K562 (cell line): ENCODE results near the gene PIK3CD. TPM values are rescaled to one million over a fixed set of nuclear protein-coding genes. Genes with fewer than 3 reads are reported as not detected.
A peak's percentile ranks its signal among the peaks of the same experiment; 100 is the strongest.

Experiments used
- HDGF ChIP-seq: fragments of 450-650 bp; IDR thresholded peaks from 2 replicates; pipeline ENCODE4 v1.6.1; 2016
- HOXB6 ChIP-seq: fragments of 250-450 bp; sonication (Bioruptor Pico); IDR thresholded peaks from 2 replicates; pipeline ENCODE4 v1.5.1; 2022; ENCODE audit warnings: mild to moderate bottlenecking, borderline replicate concordance
- KDM5B ChIP-seq: fragments of 200-600 bp; sonication (generic); IDR thresholded peaks from 2 replicates; pipeline ENCODE4 v1.6.1; 2012; ENCODE audit warnings: low read depth, mild to moderate bottlenecking, moderate library complexity, low read length, control low read depth, inconsistent platforms; ENCODE audit not compliant: insufficient replicate concordance
- OTX1 ChIP-seq: fragments of 450-650 bp; formaldehyde crosslinking; IDR thresholded peaks from 2 replicates; pipeline ENCODE4 v1.4.0; 2022; ENCODE audit warnings: mild to moderate bottlenecking
- U2AF1 ChIP-seq: fragments of 200-400 bp; formaldehyde crosslinking; optimal IDR thresholded peaks from 2 replicates; pipeline ENCODE3; 2017; ENCODE audit warnings: mild to moderate bottlenecking, low read depth, low read length, moderate library complexity
- ZBTB12 ChIP-seq: fragments of 250-450 bp; sonication (Bioruptor Pico); IDR thresholded peaks from 2 replicates; pipeline ENCODE4 v1.4.0; 2020
- ZBTB7A ChIP-seq: IDR thresholded peaks from 2 replicates; pipeline ENCODE4 v1.6.1; 2011; ENCODE audit warnings: low read depth, mild to moderate bottlenecking, low read length, moderate library complexity, borderline replicate concordance; ENCODE audit not compliant: control insufficient read depth
- ZNF324 ChIP-seq: fragments of 250-450 bp; sonication (Bioruptor Pico); IDR thresholded peaks from 2 replicates; pipeline ENCODE4 v1.4.0; 2020; ENCODE audit warnings: mild to moderate bottlenecking
- ZNF507 ChIP-seq: conservative IDR thresholded peaks from 2 replicates; pipeline ENCODE4 v1.6.1; 2017; ENCODE audit warnings: missing genetic modification characterization, missing compliant biosample characterization
- ZNF583 ChIP-seq: fragments of 250-450 bp; sonication (Bioruptor Pico); IDR thresholded peaks from 2 replicates; pipeline ENCODE4 v1.4.0; 2020
- ZNF707 ChIP-seq: fragments of 250-450 bp; sonication (Bioruptor Pico); conservative IDR thresholded peaks from 2 replicates; pipeline ENCODE4 v1.8.0; 2022; ENCODE audit warnings: inconsistent platforms, mild to moderate bottlenecking, moderate library complexity
- polyA plus RNA-seq, 8 experiments: library from polyadenylated mRNA; depleted of rRNA in 4 of 8; stranded (reverse) in 5 of 8; unstranded in 3 of 8; fragments of >200 nt; fragmentation: Nextera tagmentation in 2 of 8; fragmentation: Illumina TruSeq in 1 of 8; extraction: Ambion mirVana in 2 of 8; extraction: Trizol in 1 of 8; gene quantifications; 2 replicates each; pipeline versions ENCODE4 v1.2.1 to v1.2.3, GENCODE V29; 2011 to 2014; ENCODE audit warnings: inconsistent platforms in 1 of 8, missing spikeins in 1 of 8
- total RNA-seq, 7 experiments: library from RNA; depleted of rRNA in 6 of 7; stranded (reverse); fragments of >200 nt in 6 of 7; fragmentation: Illumina TruSeq in 2 of 7; extraction: Trizol in 2 of 7; gene quantifications; 2 replicates each; pipeline versions ENCODE4 v1.2.1 to v1.2.3, GENCODE V29; 2011 to 2021; ENCODE audit warnings: low replicate concordance in 1 of 7
- TF ChIP-seq, protein P1 (sequence below): sonication (generic); formaldehyde crosslinking; IDR thresholded peaks from 2 replicates; pipeline ENCODE4 v1.8.0; 2022; ENCODE audit warnings: missing genetic modification reagents, mild to moderate bottlenecking, borderline replicate concordance
- TF ChIP-seq, protein P2 (sequence below): fragments of 450-650 bp; formaldehyde crosslinking; IDR thresholded peaks from 2 replicates; pipeline ENCODE4 v1.4.0; 2022; ENCODE audit warnings: mild to moderate bottlenecking, moderate library complexity
- TF ChIP-seq, protein P3 (sequence below): fragments of 450-650 bp; formaldehyde crosslinking; IDR thresholded peaks from 2 replicates; pipeline ENCODE4 v1.4.0; 2022; ENCODE audit warnings: missing genetic modification characterization
- TF ChIP-seq, protein P4 (sequence below): sonication (generic); formaldehyde crosslinking; IDR thresholded peaks from 2 replicates; pipeline ENCODE4 v1.9.0; 2022; ENCODE audit warnings: mild to moderate bottlenecking, missing genetic modification reagents
- TF ChIP-seq, protein P5 (sequence below): fragments of 450-650 bp; formaldehyde crosslinking; IDR thresholded peaks from 2 replicates; pipeline ENCODE4 v1.4.0; 2020; ENCODE audit warnings: mild to moderate bottlenecking, moderate library complexity

The PIK3CD gene
- total and polyA plus RNA-seq, 9 of the 15 experiments (the other 6 are each of a cell fraction or from before 2014, with no cell fraction given): 1.8 to 20.8 (median 7.2) TPM

- TF ChIP-seq ZBTB12 (CRISPR knock-in tag): 0 out of 2 replicates have a peak, but pooled peaks have one; percentile 8
- TF ChIP-seq OTX1 (CRISPR knock-in tag): no peak
- 0 out of 2 replicates have a peak, but pooled peaks have one; percentile 26 for TF ChIP-seq HOXB6
- TF ChIP-seq, protein P1, sequence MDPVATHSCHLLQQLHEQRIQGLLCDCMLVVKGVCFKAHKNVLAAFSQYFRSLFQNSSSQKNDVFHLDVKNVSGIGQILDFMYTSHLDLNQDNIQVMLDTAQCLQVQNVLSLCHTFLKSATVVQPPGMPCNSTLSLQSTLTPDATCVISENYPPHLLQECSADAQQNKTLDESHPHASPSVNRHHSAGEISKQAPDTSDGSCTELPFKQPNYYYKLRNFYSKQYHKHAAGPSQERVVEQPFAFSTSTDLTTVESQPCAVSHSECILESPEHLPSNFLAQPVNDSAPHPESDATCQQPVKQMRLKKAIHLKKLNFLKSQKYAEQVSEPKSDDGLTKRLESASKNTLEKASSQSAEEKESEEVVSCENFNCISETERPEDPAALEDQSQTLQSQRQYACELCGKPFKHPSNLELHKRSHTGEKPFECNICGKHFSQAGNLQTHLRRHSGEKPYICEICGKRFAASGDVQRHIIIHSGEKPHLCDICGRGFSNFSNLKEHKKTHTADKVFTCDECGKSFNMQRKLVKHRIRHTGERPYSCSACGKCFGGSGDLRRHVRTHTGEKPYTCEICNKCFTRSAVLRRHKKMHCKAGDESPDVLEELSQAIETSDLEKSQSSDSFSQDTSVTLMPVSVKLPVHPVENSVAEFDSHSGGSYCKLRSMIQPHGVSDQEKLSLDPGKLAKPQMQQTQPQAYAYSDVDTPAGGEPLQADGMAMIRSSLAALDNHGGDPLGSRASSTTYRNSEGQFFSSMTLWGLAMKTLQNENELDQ (CRISPR knock-in tag): no peak
- TF ChIP-seq ZNF707 (CRISPR knock-in tag): no peak
- TF ChIP-seq ZNF507: no peak
- TF ChIP-seq, protein P2, sequence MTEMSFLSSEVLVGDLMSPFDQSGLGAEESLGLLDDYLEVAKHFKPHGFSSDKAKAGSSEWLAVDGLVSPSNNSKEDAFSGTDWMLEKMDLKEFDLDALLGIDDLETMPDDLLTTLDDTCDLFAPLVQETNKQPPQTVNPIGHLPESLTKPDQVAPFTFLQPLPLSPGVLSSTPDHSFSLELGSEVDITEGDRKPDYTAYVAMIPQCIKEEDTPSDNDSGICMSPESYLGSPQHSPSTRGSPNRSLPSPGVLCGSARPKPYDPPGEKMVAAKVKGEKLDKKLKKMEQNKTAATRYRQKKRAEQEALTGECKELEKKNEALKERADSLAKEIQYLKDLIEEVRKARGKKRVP (CRISPR knock-in tag): peak; percentile 61; the same call in 1 of the 2 replicates
- no peak for TF ChIP-seq ZNF324 (CRISPR knock-in tag)
- peak; percentile 64; the same call in 1 of the 2 replicates for TF ChIP-seq ZNF583 (CRISPR knock-in tag)
- TF ChIP-seq, protein P3, sequence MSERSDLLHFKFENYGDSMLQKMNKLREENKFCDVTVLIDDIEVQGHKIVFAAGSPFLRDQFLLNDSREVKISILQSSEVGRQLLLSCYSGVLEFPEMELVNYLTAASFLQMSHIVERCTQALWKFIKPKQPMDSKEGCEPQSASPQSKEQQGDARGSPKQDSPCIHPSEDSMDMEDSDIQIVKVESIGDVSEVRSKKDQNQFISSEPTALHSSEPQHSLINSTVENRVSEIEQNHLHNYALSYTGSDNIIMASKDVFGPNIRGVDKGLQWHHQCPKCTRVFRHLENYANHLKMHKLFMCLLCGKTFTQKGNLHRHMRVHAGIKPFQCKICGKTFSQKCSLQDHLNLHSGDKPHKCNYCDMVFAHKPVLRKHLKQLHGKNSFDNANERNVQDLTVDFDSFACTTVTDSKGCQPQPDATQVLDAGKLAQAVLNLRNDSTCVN: no peak
- TF ChIP-seq, protein P4, sequence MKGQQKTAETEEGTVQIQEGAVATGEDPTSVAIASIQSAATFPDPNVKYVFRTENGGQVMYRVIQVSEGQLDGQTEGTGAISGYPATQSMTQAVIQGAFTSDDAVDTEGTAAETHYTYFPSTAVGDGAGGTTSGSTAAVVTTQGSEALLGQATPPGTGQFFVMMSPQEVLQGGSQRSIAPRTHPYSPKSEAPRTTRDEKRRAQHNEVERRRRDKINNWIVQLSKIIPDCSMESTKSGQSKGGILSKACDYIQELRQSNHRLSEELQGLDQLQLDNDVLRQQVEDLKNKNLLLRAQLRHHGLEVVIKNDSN (CRISPR knock-in tag): no peak
- TF ChIP-seq, protein P5, sequence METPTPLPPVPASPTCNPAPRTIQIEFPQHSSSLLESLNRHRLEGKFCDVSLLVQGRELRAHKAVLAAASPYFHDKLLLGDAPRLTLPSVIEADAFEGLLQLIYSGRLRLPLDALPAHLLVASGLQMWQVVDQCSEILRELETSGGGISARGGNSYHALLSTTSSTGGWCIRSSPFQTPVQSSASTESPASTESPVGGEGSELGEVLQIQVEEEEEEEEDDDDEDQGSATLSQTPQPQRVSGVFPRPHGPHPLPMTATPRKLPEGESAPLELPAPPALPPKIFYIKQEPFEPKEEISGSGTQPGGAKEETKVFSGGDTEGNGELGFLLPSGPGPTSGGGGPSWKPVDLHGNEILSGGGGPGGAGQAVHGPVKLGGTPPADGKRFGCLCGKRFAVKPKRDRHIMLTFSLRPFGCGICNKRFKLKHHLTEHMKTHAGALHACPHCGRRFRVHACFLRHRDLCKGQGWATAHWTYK (CRISPR knock-in tag): peak; percentile 80
- TF ChIP-seq KDM5B: peak; percentile 9
- TF ChIP-seq HDGF: peak; percentile 26; the same call in 1 of the 2 replicates
- TF ChIP-seq U2AF1: no peak
- no peak for TF ChIP-seq ZBTB7A
Observed at GRCh38 chr1:9718006-9718680, 66.6 kb downstream of the PIK3CD start (continued).
